Measurements from ENCODE around the gene CRLF2. TPM values are rescaled to one million over a fixed set of nuclear protein-coding genes. Genes with fewer than 3 reads are reported as not detected.

CRLF2 gene
- total RNA-seq, 4 donors from 2014 or later, result 0.95 TPM; not detected in 3

GRCh38 chrX:1144293-1144692, 68.2 kb downstream of the CRLF2 start:
- intact Hi-C loops (cut with DNase I), result no loop called here
- H3K4me1 ChIP-seq, result no peaks in the 10 kb centered on the region
- H3K27ac ChIP-seq, result no peak overlapping the region
- TF ChIP-seq POLR2A (IDR thresholded peaks at IDR 0.05) (no peak), CTCF (IDR thresholded peaks at IDR 0.05) (no peak)
- no peak for DNase-seq
- H3K9me3 ChIP-seq, result no peaks in the 10 kb centered on the region
- no peaks in the 10 kb centered on the region for H3K36me3 ChIP-seq
- no peak overlapping the region for H3K4me3 ChIP-seq
- WGBS, 2 donors, result 50 to 69% methylated on average over 11 of the region's 11 CpGs
- peaks cover 0 to 19% (median 0%) of the 10 kb centered on the region in 4 donors for H3K27me3 ChIP-seq

Other genes starting within 250 kb of the CRLF2 start
- 1 to 10 TPM in 3 of 4 donors, under 1 TPM in 1; 0.66 to 7.1 (median 4.2) TPM for gene CSF2RA, start 56.2 kb upstream of the CRLF2 start, total RNA-seq
- 10 to 100 TPM in 1 of 4 donors, 1 to 10 TPM in 1, under 1 TPM in 1, not detected in 1; 0.92 to 12.3 (median 5.9) TPM for gene IL3RA, start 124.1 kb upstream of the CRLF2 start, total RNA-seq
- 100 to 1,000 TPM; 217 to 417 (median 248) TPM for gene SLC25A6, start 179.5 kb upstream of the CRLF2 start, total RNA-seq
- 10 to 100 TPM in 2 of 4 donors, 1 to 10 TPM in 2; 4.4 to 21.4 (median 11.1) TPM for gene ASMTL, start 240.3 kb upstream of the CRLF2 start, total RNA-seq

Measured in esophagus squamous epithelium (tissue), 5 donors.